Measurements from ENCODE around the gene USP3.
A peak's percentile ranks its signal among the peaks of the same experiment; 100 is the strongest.

USP3 gene

DNA sequence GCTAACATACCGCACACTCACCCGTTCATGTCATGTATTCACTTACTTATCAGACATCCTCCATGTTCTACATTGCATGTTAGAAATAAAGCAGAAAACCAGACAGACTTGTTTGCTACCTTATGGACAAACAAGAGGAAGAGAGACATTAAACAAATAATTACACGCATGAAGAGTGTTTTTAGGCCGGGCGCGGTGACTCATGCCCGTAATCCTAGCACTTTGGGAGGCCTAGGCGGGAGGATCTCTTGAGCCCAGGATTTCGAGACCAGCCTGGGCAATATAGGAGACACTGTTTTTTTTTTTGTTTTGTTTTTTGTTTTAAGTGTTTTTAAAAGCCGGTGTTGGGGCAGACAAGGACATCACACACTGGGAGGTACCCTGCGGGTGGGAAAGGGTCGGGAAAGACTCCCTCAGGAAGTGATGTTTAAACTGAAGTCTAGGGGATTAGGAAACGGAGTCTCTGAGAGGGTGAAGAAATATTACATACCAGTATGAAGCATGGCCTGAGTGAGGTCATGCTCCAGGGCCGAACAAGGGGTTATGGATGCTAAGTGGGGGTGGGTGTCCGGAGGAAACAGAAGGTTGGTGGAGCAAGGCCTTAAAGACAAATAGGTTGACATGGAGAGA is 2.1 kb upstream of the USP3 start:
- TF ChIP-seq, protein P1, sequence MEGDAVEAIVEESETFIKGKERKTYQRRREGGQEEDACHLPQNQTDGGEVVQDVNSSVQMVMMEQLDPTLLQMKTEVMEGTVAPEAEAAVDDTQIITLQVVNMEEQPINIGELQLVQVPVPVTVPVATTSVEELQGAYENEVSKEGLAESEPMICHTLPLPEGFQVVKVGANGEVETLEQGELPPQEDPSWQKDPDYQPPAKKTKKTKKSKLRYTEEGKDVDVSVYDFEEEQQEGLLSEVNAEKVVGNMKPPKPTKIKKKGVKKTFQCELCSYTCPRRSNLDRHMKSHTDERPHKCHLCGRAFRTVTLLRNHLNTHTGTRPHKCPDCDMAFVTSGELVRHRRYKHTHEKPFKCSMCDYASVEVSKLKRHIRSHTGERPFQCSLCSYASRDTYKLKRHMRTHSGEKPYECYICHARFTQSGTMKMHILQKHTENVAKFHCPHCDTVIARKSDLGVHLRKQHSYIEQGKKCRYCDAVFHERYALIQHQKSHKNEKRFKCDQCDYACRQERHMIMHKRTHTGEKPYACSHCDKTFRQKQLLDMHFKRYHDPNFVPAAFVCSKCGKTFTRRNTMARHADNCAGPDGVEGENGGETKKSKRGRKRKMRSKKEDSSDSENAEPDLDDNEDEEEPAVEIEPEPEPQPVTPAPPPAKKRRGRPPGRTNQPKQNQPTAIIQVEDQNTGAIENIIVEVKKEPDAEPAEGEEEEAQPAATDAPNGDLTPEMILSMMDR (conservative IDR thresholded peaks at IDR 0.05; ENCODE audit: low read depth, low read length), result no peak
- DNase-seq (ENCODE audit: low read depth), result no peak

DNA sequence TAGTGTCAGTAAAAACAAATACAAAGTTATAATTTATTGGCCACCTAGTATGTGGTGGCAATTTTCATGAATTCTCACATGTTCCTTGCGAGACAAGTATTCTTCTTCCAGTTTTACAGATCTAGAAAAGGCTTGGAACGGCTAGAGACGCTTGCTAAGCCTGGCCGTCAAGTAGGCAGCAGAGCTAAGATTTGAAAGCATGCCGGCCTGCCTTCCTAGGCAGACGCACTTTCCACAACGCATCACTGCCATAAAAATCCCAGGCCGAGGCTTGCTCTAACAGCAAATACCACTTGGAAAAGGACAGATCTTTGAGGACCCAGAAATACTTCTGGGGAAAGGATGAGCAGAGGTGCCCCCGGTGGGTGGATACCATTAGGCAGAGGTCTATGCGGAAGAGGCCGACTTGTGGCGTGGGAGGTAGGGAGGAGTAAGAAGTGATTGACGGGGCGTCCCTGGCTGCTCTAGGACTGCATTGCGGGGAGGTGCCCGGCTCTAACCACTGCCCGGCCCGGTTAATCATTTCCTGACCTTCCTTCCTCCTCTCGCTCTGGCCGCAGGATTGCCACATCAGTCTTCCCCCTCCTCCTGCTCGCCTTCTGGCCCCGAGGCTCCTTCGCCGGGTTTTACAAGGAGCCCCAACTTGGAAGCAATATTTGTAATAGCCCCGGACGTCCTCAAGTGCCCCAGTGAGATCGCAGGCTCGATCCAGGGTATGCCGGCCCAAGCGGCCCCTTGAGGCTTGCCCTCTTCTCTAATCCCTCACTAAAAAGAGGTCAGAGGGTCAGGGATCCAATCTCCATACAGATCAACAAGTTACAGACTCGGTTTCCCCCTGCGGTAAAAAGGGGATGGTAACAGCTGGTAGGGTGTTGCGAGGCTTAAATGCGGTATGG is 1.3 kb upstream of the USP3 start:
- TF ChIP-seq, protein P1 (conservative IDR thresholded peaks at IDR 0.05; ENCODE audit: low read depth, low read length), result no peak
- peak overlapping the region; percentile 57 for H3K4me3 ChIP-seq (ENCODE audit: low read length)
- DNase-seq (ENCODE audit: low read depth), result no peak

More for the DNA sequence above, 2.1 kb upstream of the USP3 start:
- no peak overlapping the region for H3K4me3 ChIP-seq (ENCODE audit: low read length)

GRCh38 chr15:63503739-63504246 is 600 bp upstream of the USP3 start:
- no peak for DNase-seq (ENCODE audit: low read depth)
- peak overlapping the region; percentile 57 for H3K4me3 ChIP-seq (ENCODE audit: low read length)
- TF ChIP-seq, protein P1 (conservative IDR thresholded peaks at IDR 0.05; ENCODE audit: low read depth, low read length), result no peak

GRCh38 chr15:63504979-63505841 is 817 bp downstream of the USP3 start:
- TF ChIP-seq, protein P1 (conservative IDR thresholded peaks at IDR 0.05; ENCODE audit: low read depth, low read length), result no peak
- no peak for DNase-seq (ENCODE audit: low read depth)
- H3K4me3 ChIP-seq (ENCODE audit: low read length), result peak overlapping the region; percentile 85

- no peak for DNase-seq (ENCODE audit: low read depth)
- H3K4me3 ChIP-seq (ENCODE audit: low read length), result peak overlapping the region; percentile 85
- TF ChIP-seq, protein P1 (conservative IDR thresholded peaks at IDR 0.05; ENCODE audit: low read depth, low read length), result no peak
Observed at GRCh38 chr15:63505842-63506222, 1.4 kb downstream of the USP3 start.

DNA sequence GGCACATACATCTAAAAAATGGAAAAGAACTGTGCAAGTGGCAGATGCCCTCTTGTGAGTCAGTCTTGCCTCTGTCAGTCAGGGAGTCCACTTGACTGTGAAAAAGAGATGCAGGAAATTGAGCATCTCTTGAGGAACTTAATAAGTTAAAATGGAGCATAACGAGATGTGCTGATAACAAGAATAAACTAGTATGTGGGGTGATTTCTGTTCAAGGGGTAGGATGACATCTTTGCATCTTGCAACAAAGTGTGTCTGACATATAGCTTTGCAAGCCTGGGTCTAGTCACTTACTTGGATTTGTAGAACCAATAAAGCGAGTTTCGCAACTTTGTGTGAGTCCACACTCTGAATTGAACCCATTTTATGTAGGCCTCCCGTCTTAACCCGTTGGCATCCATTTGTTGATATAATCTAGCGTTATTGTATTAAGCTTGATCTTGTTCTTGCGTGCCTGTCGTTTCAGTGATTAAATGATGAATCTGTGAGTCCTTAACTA is 2.2 kb downstream of the USP3 start:
- H3K4me3 ChIP-seq (ENCODE audit: low read length), result peak overlapping the region; percentile 85
- DNase-seq (ENCODE audit: low read depth), result no peak
- TF ChIP-seq, protein P1 (conservative IDR thresholded peaks at IDR 0.05; ENCODE audit: low read depth, low read length), result no peak
